ENCODE results near the gene ASMT. TPM values are rescaled to one million over a fixed set of nuclear protein-coding genes. Genes with fewer than 3 reads are reported as not detected.

Gene ASMT
- total and polyA plus RNA-seq, 2 donors (not counting 1 experiment from before 2014, with no cell fraction given), result not detected

GRCh38 chrX:1658071-1658491 is 43.2 kb downstream of the ASMT start:
- Histone ChIP-seq H3K36me3 (ENCODE audit: control insufficient read depth, insufficient read depth, low read length) (no peaks in the 10 kb centered on the region), H3K4me1 (ENCODE audit: control insufficient read depth, extremely low read depth, insufficient read depth, low read length) (no peaks in the 10 kb centered on the region), H3K4me3 (replicated peaks in 1 of 4; ENCODE audit: control extremely low read depth in 1 of 4, insufficient read depth in 1 of 4, low read depth in 3 of 4, low read length in 4 of 4) (no peak overlapping the region), H3K27ac (ENCODE audit: insufficient read depth, low read length) (no peak overlapping the region), H3K9ac (ENCODE audit: insufficient read depth, low read length) (no peak overlapping the region), H3K4me2 (ENCODE audit: extremely low read depth, insufficient read depth, low read length) (no peak overlapping the region), H3K27me3 (ENCODE audit: control insufficient read depth, insufficient read depth, low read length) (no peaks in the 10 kb centered on the region), H2AFZ (ENCODE audit: low read length) (no peak overlapping the region), H4K20me1 (ENCODE audit: control insufficient read depth, extremely low read depth, insufficient read depth, low read length) (no peaks in the 10 kb centered on the region), H3K9me3 (ENCODE audit: control insufficient read depth, insufficient read depth, low read depth, low read length) (no peaks in the 10 kb centered on the region), H3K79me2 (ENCODE audit: control insufficient read depth, insufficient read depth, low read length) (no peaks in the 10 kb centered on the region)
- no peak for DNase-seq (ENCODE audit: low read depth in 2 of 2)
- TF ChIP-seq CTCF (conservative IDR thresholded peaks at IDR 0.05 in 1 of 2, IDR thresholded peaks at IDR 0.05 in 1 of 2; ENCODE audit: low read depth in 1 of 2, low read length in 2 of 2) (no peak), EZH2 (IDR thresholded peaks at IDR 0.05; ENCODE audit: low read length, missing control alignments) (no peak)

GRCh38 chrX:1659664-1660461 is 45.0 kb downstream of the ASMT start:
- no peak for TF ChIP-seq CTCF (conservative IDR thresholded peaks at IDR 0.05 in 1 of 2, IDR thresholded peaks at IDR 0.05 in 1 of 2; ENCODE audit: low read depth in 1 of 2, low read length in 2 of 2)
- no peak for TF ChIP-seq EZH2 (IDR thresholded peaks at IDR 0.05; ENCODE audit: low read length, missing control alignments)
- H4K20me1 ChIP-seq (ENCODE audit: control insufficient read depth, extremely low read depth, insufficient read depth, low read length), result no peaks in the 10 kb centered on the region
- H3K9me3 ChIP-seq (ENCODE audit: control insufficient read depth, insufficient read depth, low read depth, low read length), result no peaks in the 10 kb centered on the region
- DNase-seq (ENCODE audit: low read depth in 2 of 2), result no peak
- no peaks in the 10 kb centered on the region for H3K4me1 ChIP-seq (ENCODE audit: control insufficient read depth, extremely low read depth, insufficient read depth, low read length)
- H3K79me2 ChIP-seq (ENCODE audit: control insufficient read depth, insufficient read depth, low read length), result no peaks in the 10 kb centered on the region
- no peak overlapping the region for H3K4me2 ChIP-seq (ENCODE audit: extremely low read depth, insufficient read depth, low read length)
- no peak overlapping the region for H3K9ac ChIP-seq (ENCODE audit: insufficient read depth, low read length)
- no peaks in the 10 kb centered on the region for H3K36me3 ChIP-seq (ENCODE audit: control insufficient read depth, insufficient read depth, low read length)
- no peak overlapping the region for H3K4me3 ChIP-seq (replicated peaks in 1 of 4; ENCODE audit: control extremely low read depth in 1 of 4, insufficient read depth in 1 of 4, low read depth in 3 of 4, low read length in 4 of 4)
- H3K27ac ChIP-seq (ENCODE audit: insufficient read depth, low read length), result no peak overlapping the region
- H3K27me3 ChIP-seq (ENCODE audit: control insufficient read depth, insufficient read depth, low read length), result no peaks in the 10 kb centered on the region
- H2AFZ ChIP-seq (ENCODE audit: low read length), result no peak overlapping the region

GRCh38 chrX:1661048-1661921 is 46.4 kb downstream of the ASMT start:
- Histone ChIP-seq H3K9me3 (ENCODE audit: control insufficient read depth, insufficient read depth, low read depth, low read length) (no peaks in the 10 kb centered on the region), H3K79me2 (ENCODE audit: control insufficient read depth, insufficient read depth, low read length) (no peaks in the 10 kb centered on the region), H3K4me2 (ENCODE audit: extremely low read depth, insufficient read depth, low read length) (no peak overlapping the region), H4K20me1 (ENCODE audit: control insufficient read depth, extremely low read depth, insufficient read depth, low read length) (no peaks in the 10 kb centered on the region), H3K9ac (ENCODE audit: insufficient read depth, low read length) (no peak overlapping the region), H2AFZ (ENCODE audit: low read length) (no peak overlapping the region), H3K36me3 (ENCODE audit: control insufficient read depth, insufficient read depth, low read length) (no peaks in the 10 kb centered on the region), H3K4me1 (ENCODE audit: control insufficient read depth, extremely low read depth, insufficient read depth, low read length) (no peaks in the 10 kb centered on the region), H3K27me3 (ENCODE audit: control insufficient read depth, insufficient read depth, low read length) (no peaks in the 10 kb centered on the region), H3K27ac (ENCODE audit: insufficient read depth, low read length) (no peak overlapping the region), H3K4me3 (replicated peaks in 1 of 4; ENCODE audit: control extremely low read depth in 1 of 4, insufficient read depth in 1 of 4, low read depth in 3 of 4, low read length in 4 of 4) (no peak overlapping the region)
- TF ChIP-seq CTCF (conservative IDR thresholded peaks at IDR 0.05 in 1 of 2, IDR thresholded peaks at IDR 0.05 in 1 of 2; ENCODE audit: low read depth in 1 of 2, low read length in 2 of 2) (no peak), EZH2 (IDR thresholded peaks at IDR 0.05; ENCODE audit: low read length, missing control alignments) (no peak)
- DNase-seq (ENCODE audit: low read depth in 2 of 2), result no peak

Data from fibroblast of lung (primary cell).